K562 (cell line): ENCODE measurements around the gene NHS. TPM values are rescaled to one million over a fixed set of nuclear protein-coding genes. Genes with fewer than 3 reads are reported as not detected.

Source experiments
- GABPB2 ChIP-seq: fragments of 250-450 bp; sonication (Bioruptor Pico); conservative IDR thresholded peaks from 2 replicates; pipeline ENCODE4 v1.5.1; 2021; ENCODE audit warnings: mild to moderate bottlenecking
- GTF2A2 ChIP-seq: IDR thresholded peaks from 2 replicates; pipeline ENCODE4 v1.6.1; 2016; ENCODE audit warnings: mild to moderate bottlenecking, missing genetic modification characterization, missing compliant biosample characterization
- MTF1 ChIP-seq: fragments of 250-450 bp; sonication (Bioruptor Pico); IDR thresholded peaks from 2 replicates; pipeline ENCODE4 v1.9.0; 2021; ENCODE audit warnings: moderate library complexity, mild to moderate bottlenecking, inconsistent platforms, borderline replicate concordance
- SMARCE1 ChIP-seq: fragments of 450-650 bp; IDR thresholded peaks from 2 replicates; pipeline ENCODE4 v1.7.1; 2016; ENCODE audit warnings: mild to moderate bottlenecking
- TRIM25 ChIP-seq: fragments of 450-650 bp; IDR thresholded peaks from 2 replicates; pipeline ENCODE4 v1.7.0; 2016; ENCODE audit warnings: borderline replicate concordance
- polyA plus RNA-seq, 8 experiments: library from polyadenylated mRNA; depleted of rRNA in 4 of 8; stranded (reverse) in 5 of 8; unstranded in 3 of 8; fragments of >200 nt; fragmentation: Nextera tagmentation in 2 of 8; fragmentation: Illumina TruSeq in 1 of 8; extraction: Ambion mirVana in 2 of 8; extraction: Trizol in 1 of 8; gene quantifications; 2 replicates each; pipeline versions ENCODE4 v1.2.1 to v1.2.3, GENCODE V29; 2011 to 2014; ENCODE audit warnings: inconsistent platforms in 1 of 8, missing spikeins in 1 of 8
- total RNA-seq, 7 experiments: library from RNA; depleted of rRNA in 6 of 7; stranded (reverse); fragments of >200 nt in 6 of 7; fragmentation: Illumina TruSeq in 2 of 7; extraction: Trizol in 2 of 7; gene quantifications; 2 replicates each; pipeline versions ENCODE4 v1.2.1 to v1.2.3, GENCODE V29; 2011 to 2021; ENCODE audit warnings: low replicate concordance in 1 of 7
- TF ChIP-seq, protein P1 (sequence below): fragments of 250-450 bp; sonication (Bioruptor Pico); IDR thresholded peaks from 2 replicates; pipeline ENCODE4 v1.5.0; 2021; ENCODE audit warnings: mild to moderate bottlenecking, borderline replicate concordance
- TF ChIP-seq, protein P2 (sequence below): fragments of 250-450 bp; sonication (Bioruptor Pico); IDR thresholded peaks from 2 replicates; pipeline ENCODE4 v1.6.1; 2021; ENCODE audit warnings: mild to moderate bottlenecking

The NHS gene
- total and polyA plus RNA-seq, 9 of the 15 experiments (the other 6 are each of a cell fraction or from before 2014, with no cell fraction given): 0.02 TPM; not detected in 8

GRCh38 chrX:17409566-17410290 is 34.7 kb downstream of the NHS start (continued):
- TF ChIP-seq TRIM25 (no peak), GTF2A2 (no peak), SMARCE1 (no peak), GABPB2 (CRISPR knock-in tag) (no peak), MTF1 (CRISPR knock-in tag) (no peak)
- TF ChIP-seq, protein P1, sequence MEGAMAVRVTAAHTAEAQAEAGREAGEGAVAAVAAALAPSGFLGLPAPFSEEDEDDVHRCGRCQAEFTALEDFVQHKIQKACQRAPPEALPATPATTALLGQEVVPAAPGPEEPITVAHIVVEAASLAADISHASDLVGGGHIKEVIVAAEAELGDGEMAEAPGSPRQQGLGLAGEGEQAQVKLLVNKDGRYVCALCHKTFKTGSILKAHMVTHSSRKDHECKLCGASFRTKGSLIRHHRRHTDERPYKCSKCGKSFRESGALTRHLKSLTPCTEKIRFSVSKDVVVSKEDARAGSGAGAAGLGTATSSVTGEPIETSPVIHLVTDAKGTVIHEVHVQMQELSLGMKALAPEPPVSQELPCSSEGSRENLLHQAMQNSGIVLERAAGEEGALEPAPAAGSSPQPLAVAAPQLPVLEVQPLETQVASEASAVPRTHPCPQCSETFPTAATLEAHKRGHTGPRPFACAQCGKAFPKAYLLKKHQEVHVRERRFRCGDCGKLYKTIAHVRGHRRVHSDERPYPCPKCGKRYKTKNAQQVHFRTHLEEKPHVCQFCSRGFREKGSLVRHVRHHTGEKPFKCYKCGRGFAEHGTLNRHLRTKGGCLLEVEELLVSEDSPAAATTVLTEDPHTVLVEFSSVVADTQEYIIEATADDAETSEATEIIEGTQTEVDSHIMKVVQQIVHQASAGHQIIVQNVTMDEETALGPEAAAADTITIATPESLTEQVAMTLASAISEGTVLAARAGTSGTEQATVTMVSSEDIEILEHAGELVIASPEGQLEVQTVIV (CRISPR knock-in tag): no peak
- TF ChIP-seq, protein P2, sequence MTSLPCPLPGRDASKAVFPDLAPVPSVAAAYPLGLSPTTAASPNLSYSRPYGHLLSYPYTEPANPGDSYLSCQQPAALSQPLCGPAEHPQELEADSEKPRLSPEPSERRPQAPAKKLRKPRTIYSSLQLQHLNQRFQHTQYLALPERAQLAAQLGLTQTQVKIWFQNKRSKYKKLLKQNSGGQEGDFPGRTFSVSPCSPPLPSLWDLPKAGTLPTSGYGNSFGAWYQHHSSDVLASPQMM (CRISPR knock-in tag): no peak
